HG02852 (cell line): Measurements from ENCODE around the gene PTPRD.
"Not testable (repeated sequence)": the region's sequence is repeated elsewhere in the genome, so short reads cannot be mapped to it uniquely, and the experiment has no call there.

Source experiments
- ATAC-seq: cut with Tn5 transposase; IDR thresholded peaks from one replicate; pipeline ENCODE4 v1.9.1; 2021; ENCODE audit warnings: mild to moderate bottlenecking, moderate library complexity; ENCODE audit not compliant: unreplicated experiment

PTPRD gene

DNA sequence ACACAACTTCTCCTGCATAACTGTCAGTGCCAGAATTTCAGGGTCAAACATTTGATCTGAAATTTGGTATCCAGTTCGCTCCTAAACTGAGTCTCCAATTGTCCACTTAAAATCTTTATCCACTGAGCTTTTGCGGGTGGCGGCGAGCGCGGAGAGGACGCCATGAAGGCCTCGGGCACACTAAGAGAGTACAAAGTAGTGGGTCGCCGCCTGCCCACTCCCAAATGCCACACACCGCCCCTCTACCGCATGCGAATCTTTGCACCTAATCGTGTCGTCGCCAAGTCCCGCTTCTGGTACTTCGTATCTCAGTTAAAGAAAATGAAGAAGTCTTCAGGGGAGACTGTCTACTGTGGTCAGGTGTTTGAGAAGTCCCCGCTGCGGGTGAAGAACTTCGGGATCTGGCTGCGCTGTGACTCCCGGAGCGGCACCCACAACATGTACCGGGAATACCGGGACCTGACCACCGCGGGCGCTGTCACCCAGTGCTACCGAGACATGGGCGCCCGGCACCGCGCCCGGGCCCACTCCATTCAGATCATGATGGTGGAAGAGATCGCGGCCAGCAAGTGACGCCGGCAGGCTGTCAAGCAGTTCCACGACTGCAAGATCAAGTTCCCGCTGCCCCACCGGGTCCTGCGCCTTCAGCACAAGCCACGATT lies 1899.5 kb downstream of the PTPRD start:
- ATAC-seq: no peak

DNA sequence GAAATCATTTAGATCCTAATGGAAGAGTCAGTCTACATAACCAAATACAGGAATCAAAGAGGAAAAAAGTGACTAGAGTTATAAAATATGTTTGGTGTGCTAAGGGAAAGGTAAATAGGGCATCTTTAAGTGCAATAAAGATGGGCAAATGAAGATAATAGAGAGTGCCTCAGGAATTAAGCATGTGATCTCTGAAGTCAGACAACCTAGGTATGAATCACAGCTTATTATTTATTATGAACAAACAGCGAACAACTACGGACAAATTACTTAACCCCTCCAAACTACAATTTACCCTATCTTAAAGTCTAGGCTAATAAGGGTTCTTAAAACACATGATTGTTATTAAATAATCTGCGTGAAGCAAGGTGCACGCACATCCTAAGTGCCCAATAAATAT lies 1903.1 kb downstream of the PTPRD start:
- ATAC-seq: no peak

DNA sequence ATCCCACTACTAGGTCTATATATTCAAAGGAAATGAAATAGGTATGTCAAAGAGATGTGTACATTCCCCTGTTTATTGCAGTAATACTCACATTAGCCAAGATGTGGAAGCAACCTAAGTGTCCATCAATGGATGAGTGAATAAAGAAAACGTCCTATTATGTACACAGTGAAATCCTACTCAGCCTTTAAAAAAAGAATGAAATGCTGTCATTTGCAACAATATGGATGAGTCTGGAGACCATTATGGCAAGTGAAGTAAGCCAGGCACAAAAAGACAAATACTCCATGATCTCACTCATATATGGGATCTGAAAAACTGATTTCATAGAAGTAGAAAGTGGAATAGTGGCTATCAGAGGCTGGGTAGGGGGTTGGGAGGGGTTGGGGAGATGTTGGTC lies 1904.1 kb downstream of the PTPRD start:
- ATAC-seq: no peak

- no peak for ATAC-seq
Observed at GRCh38 chr9:8706998-8707397, 1905.8 kb downstream of the PTPRD start.

- ATAC-seq: no peak
Observed at GRCh38 chr9:8706531-8706930, 1906.3 kb downstream of the PTPRD start.

- ATAC-seq: no peak
Observed at GRCh38 chr9:8705861-8706260, 1906.9 kb downstream of the PTPRD start.

GRCh38 chr9:8703904-8704303 lies 1908.9 kb downstream of the PTPRD start:
- ATAC-seq: no peak

DNA sequence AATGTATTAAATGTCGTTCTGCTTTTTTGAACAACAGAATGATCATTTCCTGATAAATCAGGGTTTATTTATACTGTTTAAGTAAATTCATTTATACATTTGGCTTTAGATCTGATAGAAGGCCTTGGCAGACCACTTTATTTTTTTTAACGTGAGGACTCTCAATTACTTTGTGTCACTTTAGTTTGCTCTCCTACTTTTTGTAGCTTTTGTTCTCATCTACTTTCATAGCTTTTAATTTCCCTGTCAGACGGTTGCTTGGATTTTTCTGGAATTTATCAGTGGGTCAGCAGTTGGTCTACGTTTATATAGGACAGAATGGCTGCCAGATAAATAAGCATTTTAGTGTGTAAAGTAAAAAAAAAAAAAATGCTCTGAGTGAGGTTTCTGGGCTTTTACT lies 1910.9 kb downstream of the PTPRD start:
- ATAC-seq: no peak

- ATAC-seq: not testable (repeated sequence)
Observed at GRCh38 chr9:8697565-8697964, 1915.2 kb downstream of the PTPRD start.

GRCh38 chr9:8696516-8696915 lies 1916.3 kb downstream of the PTPRD start:
- ATAC-seq: no peak

DNA sequence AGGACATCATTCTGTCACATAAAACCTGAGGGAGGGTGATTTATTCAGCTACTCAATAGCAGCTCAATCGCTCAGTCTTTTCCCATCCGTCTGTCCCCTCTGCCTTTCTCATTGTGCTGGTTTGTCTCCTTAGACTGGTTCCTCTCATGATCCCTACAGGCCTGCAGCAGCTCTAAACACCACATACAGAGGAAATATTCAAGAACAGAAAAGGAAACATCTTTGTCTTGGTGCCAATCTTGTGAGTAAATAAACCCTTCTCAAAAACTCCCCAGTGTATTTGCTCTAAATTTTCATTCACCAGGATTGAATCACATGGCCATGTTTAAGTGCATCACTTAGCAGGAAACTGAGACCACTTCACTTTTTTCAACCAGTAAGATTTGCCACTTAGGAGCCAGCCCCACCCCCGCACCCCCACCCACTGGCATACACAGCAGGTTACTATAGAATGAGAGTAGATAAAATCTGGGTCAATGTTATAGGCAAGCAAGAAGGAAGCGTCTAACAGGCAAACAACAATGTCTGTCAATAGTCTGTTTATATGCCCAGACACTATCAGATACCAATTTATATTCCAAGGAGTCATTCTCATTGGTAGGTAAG lies 1917.7 kb downstream of the PTPRD start:
- no peak for ATAC-seq

GRCh38 chr9:8693464-8693863 lies 1919.3 kb downstream of the PTPRD start:
- ATAC-seq: no peak

DNA sequence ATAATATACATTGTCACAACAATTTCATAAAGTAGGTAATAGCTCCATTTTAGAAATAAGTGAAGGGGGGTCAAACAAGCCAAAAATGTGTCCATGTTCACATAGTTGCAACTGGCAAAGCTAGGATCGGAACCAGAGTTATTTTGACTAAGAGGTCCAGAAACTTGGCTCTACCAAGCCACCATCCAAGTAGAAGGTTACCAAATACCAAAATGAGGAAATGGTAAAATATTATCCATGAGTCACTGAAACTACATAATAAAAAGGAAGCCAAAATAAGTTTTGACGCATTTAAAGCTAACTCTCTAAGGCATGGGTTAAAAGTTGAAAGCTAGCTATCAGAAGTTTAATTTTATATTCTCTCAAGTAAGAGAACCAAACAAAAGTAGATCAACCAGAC lies 1926.3 kb downstream of the PTPRD start:
- no peak for ATAC-seq

DNA sequence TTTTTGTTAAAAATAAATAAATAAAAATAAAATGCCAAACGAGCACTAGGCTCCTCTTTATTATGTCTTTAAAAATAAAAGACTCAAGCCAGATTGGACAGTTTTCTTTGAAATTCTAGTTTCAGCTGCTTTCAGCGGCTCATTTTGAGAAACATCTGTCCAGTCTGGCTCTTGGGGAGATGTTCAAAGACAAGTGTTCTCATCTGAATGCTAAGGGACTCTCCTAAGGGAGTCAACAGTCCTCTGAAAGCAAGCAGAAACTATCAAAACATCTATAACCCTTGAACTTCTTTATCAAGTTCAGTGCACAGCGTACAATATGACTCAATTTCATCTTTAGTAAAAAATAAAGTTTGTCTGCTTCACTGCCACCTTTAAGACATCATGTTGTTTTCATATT lies 1927.0 kb downstream of the PTPRD start:
- ATAC-seq: no peak

- no peak for ATAC-seq
Observed at GRCh38 chr9:8684978-8685708, 1927.7 kb downstream of the PTPRD start.

- no peak for ATAC-seq
Observed at GRCh38 chr9:8683496-8683895, 1929.3 kb downstream of the PTPRD start.

DNA sequence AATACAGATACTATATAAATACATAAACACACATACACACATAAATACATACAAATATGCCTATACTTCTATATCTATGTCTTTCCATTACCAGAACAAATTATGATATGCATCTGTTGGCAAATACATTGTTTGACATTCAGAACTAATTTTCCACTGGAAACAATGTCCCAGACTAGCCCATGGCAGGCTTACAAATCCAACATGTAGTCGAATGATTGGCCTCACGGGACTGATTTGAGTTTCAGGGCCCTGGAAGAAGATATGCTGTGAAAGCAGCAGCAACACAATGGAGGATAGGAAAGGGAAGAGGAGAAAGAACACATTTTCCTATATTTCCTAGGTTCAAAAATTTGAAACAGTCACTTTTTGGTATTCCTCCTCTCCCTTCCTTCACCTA lies 1932.1 kb downstream of the PTPRD start:
- ATAC-seq: no peak

DNA sequence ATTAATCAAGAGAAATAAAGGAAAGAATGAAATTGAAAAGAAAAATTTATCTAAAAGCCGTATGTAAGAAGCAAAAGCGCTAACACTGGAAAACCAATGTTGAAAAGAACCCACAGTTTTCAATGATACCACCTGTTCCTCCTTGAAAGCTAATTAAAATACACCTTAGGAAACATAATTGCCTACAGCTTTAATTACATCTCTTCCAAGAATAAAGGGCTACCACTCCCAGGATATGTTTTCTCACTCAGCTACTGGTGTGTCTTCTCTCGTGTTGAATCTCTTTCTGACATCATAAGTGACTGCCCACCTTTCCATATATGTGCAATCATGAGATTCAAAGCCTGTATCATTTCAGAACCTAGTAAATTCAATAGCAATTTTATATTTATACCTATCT lies 1932.6 kb downstream of the PTPRD start:
- ATAC-seq: no peak

DNA sequence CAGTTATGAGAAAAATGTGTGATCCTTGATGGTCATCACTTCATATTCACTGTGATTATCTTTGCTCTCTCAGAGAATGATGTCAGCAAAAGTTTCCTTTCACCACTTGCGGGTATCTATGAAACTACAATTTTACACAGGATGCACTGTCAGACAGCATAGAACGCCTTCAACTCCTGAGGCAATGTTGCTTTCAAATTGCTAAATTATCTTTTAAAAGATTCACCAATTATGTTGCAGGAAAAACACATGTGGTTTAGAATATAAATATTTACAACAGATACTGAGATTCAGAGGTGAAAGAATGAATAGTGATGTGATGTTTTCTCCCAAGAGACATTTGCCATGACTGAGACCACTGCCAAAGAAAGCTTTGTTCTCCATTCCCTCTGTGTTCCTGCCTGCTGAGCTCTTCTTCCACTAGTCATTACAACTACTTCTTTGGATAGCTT lies 1933.4 kb downstream of the PTPRD start:
- no peak for ATAC-seq

- ATAC-seq: no peak
Observed at GRCh38 chr9:8677741-8678140, 1935.1 kb downstream of the PTPRD start.

GRCh38 chr9:8674536-8674935 lies 1938.3 kb downstream of the PTPRD start:
- ATAC-seq: no peak

- ATAC-seq: no peak
Observed at GRCh38 chr9:8673830-8674229, 1939.0 kb downstream of the PTPRD start.
